Measurements from ENCODE around the gene MCTP1. TPM values are rescaled to one million over a fixed set of nuclear protein-coding genes. Genes with fewer than 3 reads are reported as not detected.

MCTP1 gene
- total and polyA plus RNA-seq, 10 of the 15 experiments (the other 5 are each of a cell fraction or from before 2014, with no cell fraction given), result 12.6 to 45.9 (median 18.8) TPM

DNA sequence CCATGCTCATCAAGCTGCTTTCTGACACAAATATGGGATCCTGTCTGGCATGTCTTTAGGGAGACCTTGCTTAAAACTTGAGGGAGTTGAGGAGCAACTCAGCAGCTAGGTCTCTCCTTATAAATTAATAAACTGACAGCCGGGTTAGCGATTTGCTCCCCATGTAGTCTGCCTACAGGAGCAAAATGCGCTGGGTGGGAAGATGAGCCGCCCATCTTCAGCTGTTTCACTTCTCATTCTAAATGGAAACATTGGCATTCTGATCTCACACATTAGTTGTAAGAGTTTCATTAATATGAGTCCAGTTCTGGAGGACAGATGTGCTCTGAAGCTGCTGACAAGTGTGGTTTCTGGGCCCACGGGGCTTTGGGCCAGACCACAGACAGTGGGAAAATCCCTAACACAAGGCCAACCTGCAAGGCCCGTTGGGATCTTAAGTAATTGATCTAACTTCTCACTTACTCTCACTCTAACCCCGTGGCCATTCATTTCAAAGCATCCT, 197.0 kb downstream of the MCTP1 start (continued):
- TF ChIP-seq CUX1 (IDR thresholded peaks at IDR 0.05; ENCODE audit: insufficient replicate concordance, low read depth, low read length), result no peak
- TF ChIP-seq RUNX3 (IDR thresholded peaks at IDR 0.05; ENCODE audit: low read length), result peak; percentile 95
- TF ChIP-seq BACH1 (IDR thresholded peaks at IDR 0.05; ENCODE audit: borderline replicate concordance), result peak; percentile 82; the same call in 1 of the 2 replicates
- peak; percentile 97 for TF ChIP-seq IKZF1 (conservative IDR thresholded peaks at IDR 0.05)
- TF ChIP-seq SREBF2 (IDR thresholded peaks at IDR 0.05; ENCODE audit: low read length), result no peak
- no peak for TF ChIP-seq SMAD5 (IDR thresholded peaks at IDR 0.05; ENCODE audit: low read depth)
- TF ChIP-seq ATF3 (IDR thresholded peaks at IDR 0.05; ENCODE audit: borderline replicate concordance, extremely low read depth, low read depth, low read length), result no peak
- no peak for TF ChIP-seq NR2C2 (IDR thresholded peaks at IDR 0.05; ENCODE audit: borderline replicate concordance, control insufficient read depth, insufficient read length, low read depth)
- TF ChIP-seq MYB (IDR thresholded peaks at IDR 0.05; ENCODE audit: borderline replicate concordance, low read depth, low read length), result no peak
- TF ChIP-seq NRF1 (conservative IDR thresholded peaks at IDR 0.05; ENCODE audit: low read depth, low read length), result no peak
- TF ChIP-seq EP300 (IDR thresholded peaks at IDR 0.05; ENCODE audit: borderline replicate concordance in 1 of 2, control insufficient read depth in 1 of 2, low read depth in 2 of 2, low read length in 2 of 2), result peak; percentile 83 to 86; a peak in 3 of 4 replicates
- TF ChIP-seq RAD21 (IDR thresholded peaks at IDR 0.05; ENCODE audit: insufficient read depth, low read depth, low read length), result no peak
- TF ChIP-seq MTA2 (IDR thresholded peaks at IDR 0.05; ENCODE audit: low read depth), result peak; percentile 94
- no peak for TF ChIP-seq TARDBP (IDR thresholded peaks at IDR 0.05; ENCODE audit: borderline replicate concordance)
- peak; percentile 92 for TF ChIP-seq MLLT1 (IDR thresholded peaks at IDR 0.05)
- TF ChIP-seq NFIC (IDR thresholded peaks at IDR 0.05; ENCODE audit: low read depth, low read length), result peak; percentile 66
- TF ChIP-seq, protein P1, sequence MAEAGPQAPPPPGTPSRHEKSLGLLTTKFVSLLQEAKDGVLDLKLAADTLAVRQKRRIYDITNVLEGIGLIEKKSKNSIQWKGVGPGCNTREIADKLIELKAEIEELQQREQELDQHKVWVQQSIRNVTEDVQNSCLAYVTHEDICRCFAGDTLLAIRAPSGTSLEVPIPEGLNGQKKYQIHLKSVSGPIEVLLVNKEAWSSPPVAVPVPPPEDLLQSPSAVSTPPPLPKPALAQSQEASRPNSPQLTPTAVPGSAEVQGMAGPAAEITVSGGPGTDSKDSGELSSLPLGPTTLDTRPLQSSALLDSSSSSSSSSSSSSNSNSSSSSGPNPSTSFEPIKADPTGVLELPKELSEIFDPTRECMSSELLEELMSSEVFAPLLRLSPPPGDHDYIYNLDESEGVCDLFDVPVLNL (IDR thresholded peaks at IDR 0.05; ENCODE audit: low read depth, low read length), result no peak
- TF ChIP-seq BRCA1 (IDR thresholded peaks at IDR 0.05; ENCODE audit: low read depth, low read length), result no peak
- TF ChIP-seq NR2C1 (IDR thresholded peaks at IDR 0.05), result no peak
- TF ChIP-seq ESRRA (IDR thresholded peaks at IDR 0.05; ENCODE audit: low read length), result no peak
- peak; percentile 56 for TF ChIP-seq BCL3 (IDR thresholded peaks at IDR 0.05; ENCODE audit: borderline replicate concordance, insufficient read depth, low read depth, low read length, poor library complexity, severe bottlenecking)
- TF ChIP-seq STAT3 (IDR thresholded peaks at IDR 0.05; ENCODE audit: low read depth, low read length), result no peak

Data from GM12878 (cell line).